Stimulated activated CD8-positive, alpha-beta memory T cell treated with anti-CD3 and anti-CD28 coated beads, Interleukin-12 subunit alpha, Interleukin-12 subunit beta, amount 100 ng/mL, for 1 hour (primary cell): Measurements from ENCODE around the gene MS4A2.
"Not testable (repeated sequence)": the region's sequence is repeated elsewhere in the genome, so short reads cannot be mapped to it uniquely, and the experiment has no call there.

Experiments used
- DNase-seq: peaks from one replicate; pipeline ENCODE4 v3.0.0-alpha.2; 2020; ENCODE audit warnings: low read depth

MS4A2 gene

GRCh38 chr11:60088364-60088763, at the start of gene MS4A2:
Gene MS4A2, plus strand, starts transcription at chr11:60088664. Its CDS starts 102 bp downstream, at chr11:60088766.
- no peak for DNase-seq

- no peak for DNase-seq
These were observed 48.4 kb upstream of the MS4A2 start, which contains the start of gene OOSP2 for GRCh38 chr11:60040109-60040508. Gene OOSP2, plus strand, starts transcription at chr11:60040409. Its CDS starts 51 bp downstream, at chr11:60040460.

- DNase-seq, result not testable (repeated sequence)
These were observed 38.0 kb upstream of the MS4A2 start for GRCh38 chr11:60050422-60050821.

- not testable (repeated sequence) for DNase-seq
These were observed 37.6 kb upstream of the MS4A2 start for GRCh38 chr11:60050839-60051238.

GRCh38 chr11:60056349-60056969, 32.0 kb upstream of the MS4A2 start, which contains the start of gene MS4A3:
Gene MS4A3, plus strand, starts transcription at chr11:60056665. Its CDS starts 4,496 bp downstream, at chr11:60061161.
- DNase-seq, result no peak

GRCh38 chr11:60059052-60059451, 29.4 kb upstream of the MS4A2 start:
- DNase-seq, result no peak

- no peak for DNase-seq
These were observed 28.8 kb upstream of the MS4A2 start for GRCh38 chr11:60059521-60060240.

GRCh38 chr11:60064111-60064510, 24.4 kb upstream of the MS4A2 start:
- DNase-seq, result no peak

- no peak for DNase-seq
These were observed 22.7 kb upstream of the MS4A2 start for GRCh38 chr11:60065801-60066200.

GRCh38 chr11:60069450-60069849, 19.0 kb upstream of the MS4A2 start:
- DNase-seq, result no peak

GRCh38 chr11:60071644-60072043, 16.8 kb upstream of the MS4A2 start:
- DNase-seq, result not testable (repeated sequence)

GRCh38 chr11:60077216-60077817, 11.1 kb upstream of the MS4A2 start:
- no peak for DNase-seq

- DNase-seq, result no peak
These were observed 10.5 kb upstream of the MS4A2 start for GRCh38 chr11:60077981-60078380.

- no peak for DNase-seq
These were observed 9.7 kb upstream of the MS4A2 start for GRCh38 chr11:60078745-60079144.

- no peak for DNase-seq
These were observed 7.9 kb upstream of the MS4A2 start for GRCh38 chr11:60080535-60080934.

- no peak for DNase-seq
These were observed 3.7 kb upstream of the MS4A2 start for GRCh38 chr11:60084631-60085273.

GRCh38 chr11:60085909-60086308, 2.6 kb upstream of the MS4A2 start:
- DNase-seq, result no peak

- no peak for DNase-seq
These were observed 1.2 kb upstream of the MS4A2 start for GRCh38 chr11:60087239-60087638.

GRCh38 chr11:60095477-60096120, 7.1 kb downstream of the MS4A2 start:
- no peak for DNase-seq

- DNase-seq, result no peak
These were observed 8.7 kb downstream of the MS4A2 start for GRCh38 chr11:60097189-60097588.

GRCh38 chr11:60098508-60098907, 10.0 kb downstream of the MS4A2 start:
- DNase-seq, result no peak

- DNase-seq, result no peak
These were observed 12.1 kb downstream of the MS4A2 start for GRCh38 chr11:60100516-60100915.
